ENCODE measurements around the gene FBXW8.

FBXW8 gene

DNA sequence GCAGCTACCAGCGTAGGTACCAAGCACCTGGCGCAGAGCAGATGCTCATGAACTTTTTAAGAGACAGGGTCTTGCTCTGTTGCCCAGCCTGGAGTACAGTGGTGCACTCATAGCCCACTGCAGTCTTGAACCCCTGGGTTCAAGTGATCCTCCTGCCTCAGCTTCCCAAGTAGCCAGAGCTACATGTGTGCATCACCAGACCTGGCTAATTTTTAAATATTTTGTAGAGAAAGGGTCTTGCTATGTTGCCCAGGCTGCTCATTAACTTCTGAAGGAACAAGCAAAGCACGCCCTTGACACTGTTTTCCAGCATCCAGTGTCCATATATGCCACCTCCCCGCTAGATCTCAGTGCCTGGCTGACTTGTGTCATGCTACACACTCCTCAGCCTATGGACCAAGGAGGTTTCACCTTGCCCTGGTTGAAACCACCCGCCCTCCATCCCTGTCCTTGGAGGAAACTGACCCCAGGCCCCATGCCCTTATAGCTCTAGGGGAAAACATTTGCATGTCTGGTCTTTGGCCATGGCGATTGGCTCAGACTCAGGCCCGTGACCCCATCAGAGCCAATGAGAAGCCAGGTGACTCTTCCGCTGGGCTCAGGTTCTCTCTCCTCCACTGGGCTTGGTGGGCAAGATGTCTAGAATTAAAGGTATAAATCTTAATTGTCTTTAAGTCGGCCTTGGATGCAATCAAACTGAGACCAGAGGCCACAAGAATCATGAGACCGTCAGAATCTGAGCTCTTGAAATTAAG lies 162.2 kb downstream of the FBXW8 start:
- no peak for DNase-seq (ENCODE audit: low read depth in 1 of 2, low spot score in 1 of 2)

DNA sequence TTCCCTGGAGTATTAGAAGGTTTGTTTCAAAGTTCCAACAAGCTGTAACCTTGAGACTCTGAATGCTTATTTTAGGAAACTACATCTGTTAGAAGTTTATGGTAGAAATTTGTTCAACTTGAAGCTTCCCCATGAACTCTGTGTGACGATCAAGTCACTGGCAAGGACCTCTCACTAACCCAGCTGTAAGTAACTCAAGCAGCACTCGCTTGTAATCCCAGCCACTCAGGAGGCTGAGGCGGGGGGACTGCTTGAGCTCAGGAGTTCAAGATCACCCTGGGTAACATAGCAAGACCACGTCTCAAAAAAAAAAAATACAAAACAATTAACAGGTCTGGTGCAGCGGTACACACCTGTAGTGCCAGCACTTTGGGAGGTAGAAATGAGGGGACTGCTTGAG lies 162.9 kb downstream of the FBXW8 start:
- DNase-seq (ENCODE audit: low read depth in 1 of 2, low spot score in 1 of 2), result no peak

DNA sequence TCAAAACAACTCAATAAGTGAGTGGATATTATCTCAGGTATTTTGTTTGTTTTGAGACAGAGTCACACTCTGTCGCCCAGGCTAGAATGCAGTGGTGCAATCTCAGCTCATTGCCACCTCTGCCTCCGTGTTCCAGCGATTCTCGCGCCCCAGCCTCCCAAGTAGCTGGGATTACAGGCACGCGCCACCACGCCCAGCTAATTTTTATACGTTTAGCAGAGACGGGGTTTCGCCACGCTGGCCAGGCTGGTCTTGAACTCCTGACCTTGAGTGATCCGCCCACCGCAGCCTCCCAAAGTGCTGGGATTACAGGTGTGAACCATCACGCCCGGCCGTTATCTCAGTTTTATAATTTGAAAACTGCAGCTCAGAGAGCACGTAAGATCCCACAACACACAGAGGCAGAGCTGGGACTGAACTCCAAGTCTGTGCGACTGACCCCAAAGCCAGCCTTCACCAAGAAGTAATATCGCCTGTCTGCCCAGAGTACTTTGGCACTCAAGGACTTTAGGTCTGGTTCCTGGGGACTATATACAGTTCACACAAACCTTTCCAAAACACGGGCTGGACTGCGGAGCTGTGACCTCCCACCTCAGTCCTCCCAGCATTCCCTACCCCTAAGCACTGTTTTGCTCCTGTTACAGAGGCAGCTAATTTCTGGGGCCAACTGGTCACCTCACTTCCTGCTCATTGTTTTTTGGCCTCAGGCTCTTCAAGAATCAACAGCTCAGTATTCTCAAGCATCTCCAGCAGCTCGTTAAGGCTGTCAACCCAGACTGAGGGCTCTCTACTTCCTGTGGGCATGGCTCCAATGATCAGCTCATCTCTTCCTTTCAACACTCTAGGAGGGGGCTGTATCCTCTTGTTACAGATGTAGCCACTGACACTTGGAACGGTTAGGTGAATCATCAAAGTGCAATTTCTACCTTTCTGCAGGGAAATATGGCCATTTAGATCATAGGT lies 165.9 kb downstream of the FBXW8 start:
- DNase-seq (ENCODE audit: low read depth in 1 of 2, low spot score in 1 of 2), result no peak

DNA sequence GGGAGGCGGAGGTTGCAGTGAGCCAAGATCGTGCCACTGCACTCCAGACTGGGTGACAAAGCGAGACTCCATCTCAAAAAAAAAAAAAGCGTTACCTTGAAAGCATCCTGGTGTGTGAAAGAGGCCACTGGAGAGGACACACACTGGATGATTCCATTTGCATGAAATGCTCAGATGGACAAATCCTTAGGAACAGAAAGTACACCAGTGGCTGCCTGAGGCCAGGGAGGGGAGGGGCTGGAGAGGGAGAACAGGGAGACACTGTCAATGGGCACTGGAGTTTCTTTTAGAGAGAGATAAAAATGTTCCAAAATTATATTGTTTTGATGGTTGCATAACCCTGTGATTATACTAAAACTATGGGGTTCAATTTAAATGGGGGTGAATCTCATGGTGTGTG lies 168.7 kb downstream of the FBXW8 start:
- no peak for DNase-seq (ENCODE audit: low read depth in 1 of 2, low spot score in 1 of 2)

DNA sequence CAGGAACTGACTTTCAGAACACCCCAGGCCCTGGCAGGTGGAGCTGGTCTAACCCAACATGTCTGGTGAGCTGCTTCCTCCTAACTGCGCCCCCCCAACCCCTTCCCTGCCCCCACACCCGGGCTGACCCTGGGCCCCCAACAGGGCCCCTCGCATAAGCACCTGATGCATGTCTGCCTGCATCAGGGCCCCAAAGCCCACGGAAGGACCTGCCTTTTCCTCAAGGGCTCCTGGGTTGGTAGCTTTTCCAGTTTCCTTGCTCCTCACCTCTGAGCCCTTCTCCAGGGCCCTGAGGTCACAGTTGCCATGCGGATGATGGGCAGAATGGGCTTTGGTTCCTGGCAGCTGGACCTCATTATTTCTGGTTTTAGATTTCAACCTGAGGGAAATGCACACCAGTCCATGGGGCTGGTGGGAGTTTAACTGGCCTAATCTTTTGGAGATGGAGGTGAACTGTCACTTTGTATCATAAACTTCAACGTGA lies 170.0 kb downstream of the FBXW8 start:
- no peak for DNase-seq (ENCODE audit: low read depth in 1 of 2, low spot score in 1 of 2)

All from activated T-helper 1 cell treated with anti-CD3 and anti-CD28 coated beads, Interleukin-2, amount 50 U/mL, for 16 hours (primary cell).